Uterus (tissue), 2 donors: ENCODE measurements around the gene NR2C2.

ENCODE experiments used
- POLR2A ChIP-seq, 2 donors: fragments of 450-650 bp; IDR thresholded peaks; one replicate each; pipeline ENCODE4 v1.6.1; 2016; ENCODE audit warnings: antibody characterized with exemption in 2 of 2, mild to moderate bottlenecking in 1 of 2, moderate library complexity in 1 of 2
- TF ChIP-seq, protein P1 (sequence below), 4 experiments: fragments of 200-600 bp in 2 of 4; fragments of 450-650 bp in 2 of 4; sonication (generic) in 2 of 4; IDR thresholded peaks; one replicate each; pipeline ENCODE4 v1.5.1; 2016 to 2019; ENCODE audit warnings: antibody characterized with exemption in 4 of 4, mild to moderate bottlenecking in 2 of 4, moderate library complexity in 1 of 4

GRCh38 chr3:15064299-15064834 is 117.0 kb downstream of the NR2C2 start:
- TF ChIP-seq, protein P1, sequence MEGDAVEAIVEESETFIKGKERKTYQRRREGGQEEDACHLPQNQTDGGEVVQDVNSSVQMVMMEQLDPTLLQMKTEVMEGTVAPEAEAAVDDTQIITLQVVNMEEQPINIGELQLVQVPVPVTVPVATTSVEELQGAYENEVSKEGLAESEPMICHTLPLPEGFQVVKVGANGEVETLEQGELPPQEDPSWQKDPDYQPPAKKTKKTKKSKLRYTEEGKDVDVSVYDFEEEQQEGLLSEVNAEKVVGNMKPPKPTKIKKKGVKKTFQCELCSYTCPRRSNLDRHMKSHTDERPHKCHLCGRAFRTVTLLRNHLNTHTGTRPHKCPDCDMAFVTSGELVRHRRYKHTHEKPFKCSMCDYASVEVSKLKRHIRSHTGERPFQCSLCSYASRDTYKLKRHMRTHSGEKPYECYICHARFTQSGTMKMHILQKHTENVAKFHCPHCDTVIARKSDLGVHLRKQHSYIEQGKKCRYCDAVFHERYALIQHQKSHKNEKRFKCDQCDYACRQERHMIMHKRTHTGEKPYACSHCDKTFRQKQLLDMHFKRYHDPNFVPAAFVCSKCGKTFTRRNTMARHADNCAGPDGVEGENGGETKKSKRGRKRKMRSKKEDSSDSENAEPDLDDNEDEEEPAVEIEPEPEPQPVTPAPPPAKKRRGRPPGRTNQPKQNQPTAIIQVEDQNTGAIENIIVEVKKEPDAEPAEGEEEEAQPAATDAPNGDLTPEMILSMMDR (IDR thresholded peaks at IDR 0.05) = no peak
- no peak for TF ChIP-seq POLR2A (IDR thresholded peaks at IDR 0.05)
